Thyroid gland (tissue), 4 donors: ENCODE results near the gene MBD1. TPM values are rescaled to one million over a fixed set of nuclear protein-coding genes. Genes with fewer than 3 reads are reported as not detected.

Source experiments
- DNase-seq, 2 donors: peaks; one replicate each; pipeline ENCODE4 v3.0.0-alpha.2; 2019
- H3K27ac ChIP-seq, 3 donors: fragments of 200-600 bp; sonication (generic); 1 replicate in 2 of 3; 2 replicates in 1 of 3; pipeline ENCODE4 v1.5.1; 2016 to 2019; ENCODE audit warnings: mild to moderate bottlenecking in 1 of 3, moderate library complexity in 1 of 3
- H3K27me3 ChIP-seq: fragments of 200-600 bp; sonication (generic); one replicate; pipeline ENCODE4 v1.5.1; 2019
- H3K36me3 ChIP-seq, 2 donors: fragments of 200-600 bp; sonication (generic); one replicate each; pipeline ENCODE4 v1.5.1; 2016 to 2019
- H3K4me1 ChIP-seq, 2 donors: fragments of 200-600 bp; sonication (generic); one replicate each; pipeline ENCODE4 v1.5.1; 2017 to 2019
- H3K4me3 ChIP-seq, 3 donors: fragments of 200-600 bp; sonication (generic); replicated peaks in 1 of 3; 1 replicate in 2 of 3; 2 replicates in 1 of 3; pipeline ENCODE4 v1.5.1; 2016; ENCODE audit warnings: mild to moderate bottlenecking in 1 of 3
- H3K9me3 ChIP-seq: fragments of 200-600 bp; sonication (generic); one replicate; pipeline ENCODE4 v1.5.1; 2017
- POLR2A ChIP-seq, 2 donors: fragments of 450-650 bp; IDR thresholded peaks; one replicate each; pipeline ENCODE4 v1.6.1; 2017; ENCODE audit warnings: antibody characterized with exemption in 2 of 2, mild to moderate bottlenecking in 2 of 2, moderate library complexity in 1 of 2
- WGBS, 2 donors: methylation state at CpG; one replicate each; pipeline ENCODE4 v1.1.5; 2017; 5-methylcytosine and 5-hydroxymethylcytosine counted together
- intact Hi-C: fragments of 100-400 bp; cut with DNase I; formaldehyde crosslinking; loops from one replicate; pipeline ENCODE4 v1.15.1; 2023
- total RNA-seq, 4 donors: library from RNA; depleted of rRNA; stranded (reverse); fragments of >200 nt; gene quantifications; one replicate each; pipeline ENCODE4 v1.2.3, GENCODE V29; 2016
- TF ChIP-seq, protein P1 (sequence below), 6 experiments: fragments of 200-600 bp in 3 of 6; fragments of 450-650 bp in 3 of 6; sonication (generic) in 3 of 6; IDR thresholded peaks; one replicate each; pipeline ENCODE4 v1.5.1; 2016 to 2019; ENCODE audit warnings: antibody characterized with exemption in 6 of 6, mild to moderate bottlenecking in 2 of 6, inconsistent platforms in 1 of 6, moderate library complexity in 1 of 6

The MBD1 gene
- total RNA-seq, 4 donors from 2014 or later, result 62.6 to 98.8 (median 90.6) TPM

DNA sequence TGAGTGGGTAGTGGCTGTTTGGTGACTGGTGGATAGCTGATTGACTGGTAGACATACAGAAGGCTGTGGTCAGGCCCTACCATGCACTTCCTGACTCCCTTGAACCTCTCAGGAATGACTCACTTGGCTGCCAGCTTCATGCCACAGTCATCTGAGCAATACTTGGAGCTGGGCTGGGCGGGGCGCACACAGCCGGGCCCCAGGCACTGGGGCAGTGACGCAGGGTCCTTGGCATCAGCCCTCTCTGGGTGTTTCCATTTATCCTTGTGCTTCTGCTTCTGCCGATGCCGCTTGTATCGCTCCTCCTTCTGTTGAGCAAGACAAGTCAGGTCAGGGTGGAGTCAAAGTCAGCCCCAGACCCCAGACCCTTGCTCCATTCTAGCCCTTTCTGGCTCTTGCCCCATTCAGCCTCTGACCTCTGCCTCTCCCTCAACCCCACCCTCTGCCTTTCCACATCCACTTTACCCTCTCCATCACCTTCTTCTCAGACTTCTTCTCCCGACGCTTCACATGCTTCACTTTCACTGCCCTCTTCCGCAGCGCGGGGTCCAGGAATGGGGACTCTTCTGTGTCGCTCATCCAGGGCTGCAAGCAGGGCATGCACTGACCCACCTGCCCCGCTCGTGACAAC, 3.0 kb upstream of the MBD1 start:
- TF ChIP-seq, protein P1, sequence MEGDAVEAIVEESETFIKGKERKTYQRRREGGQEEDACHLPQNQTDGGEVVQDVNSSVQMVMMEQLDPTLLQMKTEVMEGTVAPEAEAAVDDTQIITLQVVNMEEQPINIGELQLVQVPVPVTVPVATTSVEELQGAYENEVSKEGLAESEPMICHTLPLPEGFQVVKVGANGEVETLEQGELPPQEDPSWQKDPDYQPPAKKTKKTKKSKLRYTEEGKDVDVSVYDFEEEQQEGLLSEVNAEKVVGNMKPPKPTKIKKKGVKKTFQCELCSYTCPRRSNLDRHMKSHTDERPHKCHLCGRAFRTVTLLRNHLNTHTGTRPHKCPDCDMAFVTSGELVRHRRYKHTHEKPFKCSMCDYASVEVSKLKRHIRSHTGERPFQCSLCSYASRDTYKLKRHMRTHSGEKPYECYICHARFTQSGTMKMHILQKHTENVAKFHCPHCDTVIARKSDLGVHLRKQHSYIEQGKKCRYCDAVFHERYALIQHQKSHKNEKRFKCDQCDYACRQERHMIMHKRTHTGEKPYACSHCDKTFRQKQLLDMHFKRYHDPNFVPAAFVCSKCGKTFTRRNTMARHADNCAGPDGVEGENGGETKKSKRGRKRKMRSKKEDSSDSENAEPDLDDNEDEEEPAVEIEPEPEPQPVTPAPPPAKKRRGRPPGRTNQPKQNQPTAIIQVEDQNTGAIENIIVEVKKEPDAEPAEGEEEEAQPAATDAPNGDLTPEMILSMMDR (IDR thresholded peaks at IDR 0.05), result no peak
- no peak for TF ChIP-seq POLR2A (IDR thresholded peaks at IDR 0.05)
- no peak overlapping the region for H3K27ac ChIP-seq
- no peaks in the 10 kb centered on the region for H3K27me3 ChIP-seq
- intact Hi-C loops, result loop anchor here (10.0 kb wide), 1 partner anchor 70 kb away; no protein-coding TSS in a partner anchor
- H3K9me3 ChIP-seq, result no peaks in the 10 kb centered on the region
- no peak overlapping the region for H3K4me3 ChIP-seq
- peaks cover 16 to 17% of the 10 kb centered on the region in 2 donors for H3K4me1 ChIP-seq
- DNase-seq, result no peak
- 95 to 98% methylated on average over 15 of the region's 15 CpGs for whole genome bisulfite sequencing, 2 donors
- peaks cover 10 to 12% of the 10 kb centered on the region in 2 donors for H3K36me3 ChIP-seq

DNA sequence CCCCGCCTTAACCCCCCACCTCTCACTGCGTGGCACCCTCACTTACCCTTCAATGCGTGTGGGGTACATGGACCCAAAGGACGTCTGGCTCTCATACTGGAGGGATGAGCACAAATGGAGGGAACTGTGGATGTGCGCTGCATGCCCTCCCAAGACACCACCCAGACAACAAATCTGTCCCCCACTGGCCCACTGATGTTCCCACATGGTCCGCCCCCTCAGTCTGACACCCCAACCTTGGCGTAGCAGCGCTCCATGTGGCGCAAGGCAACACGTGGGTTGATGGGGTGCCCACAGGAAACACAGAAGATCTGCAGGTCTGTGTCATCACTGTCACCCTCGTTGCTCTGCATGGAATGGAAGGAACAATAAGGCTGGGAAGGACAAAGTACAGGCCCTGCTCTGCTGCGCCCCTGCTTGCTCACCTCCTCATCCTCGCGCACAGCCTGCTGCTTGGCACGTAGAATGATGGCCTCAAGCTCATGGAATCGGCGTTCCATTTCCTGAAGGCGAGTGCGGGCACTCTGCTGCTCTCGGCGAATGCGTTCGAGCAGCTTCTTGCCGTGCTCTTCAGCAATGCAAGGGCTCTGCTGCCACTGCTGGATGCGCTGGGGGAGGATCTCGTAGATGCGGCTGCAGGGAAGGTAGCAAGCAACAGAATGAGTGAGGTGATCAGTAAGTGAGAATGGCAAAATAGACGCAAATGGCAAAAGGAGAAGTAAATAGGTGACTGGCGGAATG, 2.3 kb upstream of the MBD1 start:
- intact Hi-C loops, result loop anchor here (10.0 kb wide), 1 partner anchor 71 kb away; no protein-coding TSS in a partner anchor
- H3K27ac ChIP-seq, result no peak overlapping the region
- H3K4me3 ChIP-seq, result no peak overlapping the region
- H3K4me1 ChIP-seq, result peaks cover 17% of the 10 kb centered on the region in 2 donors
- 94 to 95% methylated on average over 27 to 29 of the region's 29 CpGs for WGBS, 2 donors
- H3K36me3 ChIP-seq, result peaks cover 10 to 12% of the 10 kb centered on the region in 2 donors
- DNase-seq, result no peak
- TF ChIP-seq, protein P1 (IDR thresholded peaks at IDR 0.05), result no peak
- no peak for TF ChIP-seq POLR2A (IDR thresholded peaks at IDR 0.05)
- no peaks in the 10 kb centered on the region for H3K9me3 ChIP-seq
- H3K27me3 ChIP-seq, result no peaks in the 10 kb centered on the region

DNA sequence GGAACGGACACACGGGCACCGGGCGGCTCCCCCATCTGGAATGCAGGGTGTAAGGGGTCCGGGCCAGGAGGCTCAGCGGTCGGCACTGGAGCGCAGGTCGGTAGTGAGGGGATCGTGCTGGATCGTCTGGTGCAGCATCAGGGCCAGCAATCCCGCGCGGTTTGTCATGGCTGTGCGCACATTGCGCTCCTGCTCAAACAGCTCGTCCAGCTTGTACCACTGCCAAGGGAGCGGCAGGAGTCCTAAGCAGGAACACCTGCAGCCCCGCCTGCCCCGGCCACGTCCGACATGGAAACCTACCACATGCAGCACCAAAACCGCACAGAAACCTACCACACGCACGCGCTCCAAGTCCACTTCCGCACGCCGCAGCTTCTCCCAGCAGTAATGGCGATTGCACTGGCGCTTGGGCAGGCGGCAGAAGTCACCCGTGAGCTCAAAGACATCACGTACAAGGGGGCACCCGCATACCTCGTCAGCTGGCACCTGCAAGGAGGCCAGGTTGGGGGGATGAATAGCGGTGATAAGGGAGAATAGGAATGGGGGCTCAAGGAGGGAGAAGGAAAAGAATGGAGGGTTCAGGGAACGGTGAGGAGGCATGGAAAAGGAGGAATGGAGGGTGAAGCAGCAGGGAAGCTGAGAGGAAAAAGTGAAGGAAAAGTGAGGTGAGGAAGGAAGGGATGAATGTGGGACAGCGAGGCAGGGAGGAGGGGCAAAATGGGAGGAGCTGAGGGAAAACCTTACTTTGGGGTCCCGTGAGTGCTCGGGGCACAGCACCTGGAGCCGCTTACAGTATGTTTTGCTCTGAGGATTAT, 1.4 kb upstream of the MBD1 start:
- 96% methylated on average over 41 to 42 of the region's 42 CpGs for WGBS, 2 donors
- intact Hi-C loops, result loop anchor here (10.0 kb wide), 1 partner anchor 72 kb away; no protein-coding TSS in a partner anchor
- H3K9me3 ChIP-seq, result no peaks in the 10 kb centered on the region
- no peaks in the 10 kb centered on the region for H3K27me3 ChIP-seq
- no peak for DNase-seq
- H3K4me1 ChIP-seq, result peaks cover 17% of the 10 kb centered on the region in 2 donors
- peaks cover 10 to 12% of the 10 kb centered on the region in 2 donors for H3K36me3 ChIP-seq
- H3K4me3 ChIP-seq, result no peak overlapping the region
- H3K27ac ChIP-seq, result no peak overlapping the region
- TF ChIP-seq, protein P1 (IDR thresholded peaks at IDR 0.05), result no peak
- TF ChIP-seq POLR2A (IDR thresholded peaks at IDR 0.05), result no peak

DNA sequence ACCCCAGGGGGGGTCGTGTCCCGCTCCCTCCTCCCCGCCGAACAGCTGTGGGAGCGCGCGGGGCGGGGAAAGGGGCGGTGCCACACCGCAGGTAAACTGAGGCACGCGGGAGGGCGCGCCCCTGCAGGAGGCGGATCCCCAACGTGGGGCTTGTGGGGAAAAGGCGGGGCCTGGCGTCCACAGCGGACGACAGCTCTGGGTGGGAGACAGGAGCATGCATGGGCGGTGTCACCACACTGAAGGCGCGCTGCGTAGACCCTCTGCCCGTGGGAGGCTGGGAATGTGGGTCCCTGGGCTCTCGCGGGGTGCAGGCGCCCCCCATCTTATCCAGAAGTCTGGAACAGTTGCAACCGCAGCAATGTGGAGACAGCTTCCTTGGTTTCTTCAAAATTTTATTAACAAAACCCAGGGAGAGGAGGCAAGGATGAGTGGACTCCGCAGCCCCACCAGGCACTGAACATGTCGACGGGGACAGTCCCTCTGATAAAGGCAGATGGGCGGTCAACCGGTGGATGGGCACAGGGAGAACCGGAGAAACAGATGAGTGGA, 723 bp upstream of the MBD1 start:
- intact Hi-C loops, result loop anchor here (10.0 kb wide), 1 partner anchor 73 kb away; no protein-coding TSS in a partner anchor
- peak overlapping the region; percentile 21 to 85 (median 47) for H3K4me3 ChIP-seq
- 63 to 81% methylated on average over 7 to 11 of the region's 35 CpGs for WGBS, 2 donors
- no peak for DNase-seq
- peaks cover 17% of the 10 kb centered on the region in 2 donors for H3K4me1 ChIP-seq
- H3K36me3 ChIP-seq, result peaks cover 11 to 14% of the 10 kb centered on the region in 2 donors
- H3K27me3 ChIP-seq, result no peaks in the 10 kb centered on the region
- TF ChIP-seq, protein P1 (IDR thresholded peaks at IDR 0.05), result no peak
- TF ChIP-seq POLR2A (IDR thresholded peaks at IDR 0.05), result no peak
- H3K27ac ChIP-seq, result peak overlapping the region; percentile 92 to 94 (median 94)
- H3K9me3 ChIP-seq, result no peaks in the 10 kb centered on the region
